Glomerular visceral epithelial cell (primary cell): ENCODE results near the gene HOXC12.

Experiments used
- DNase-seq: peaks from one replicate; pipeline ENCODE4 v3.0.0-alpha.2; 2016; ENCODE audit errors: extremely low spot score

The HOXC12 gene

DNA sequence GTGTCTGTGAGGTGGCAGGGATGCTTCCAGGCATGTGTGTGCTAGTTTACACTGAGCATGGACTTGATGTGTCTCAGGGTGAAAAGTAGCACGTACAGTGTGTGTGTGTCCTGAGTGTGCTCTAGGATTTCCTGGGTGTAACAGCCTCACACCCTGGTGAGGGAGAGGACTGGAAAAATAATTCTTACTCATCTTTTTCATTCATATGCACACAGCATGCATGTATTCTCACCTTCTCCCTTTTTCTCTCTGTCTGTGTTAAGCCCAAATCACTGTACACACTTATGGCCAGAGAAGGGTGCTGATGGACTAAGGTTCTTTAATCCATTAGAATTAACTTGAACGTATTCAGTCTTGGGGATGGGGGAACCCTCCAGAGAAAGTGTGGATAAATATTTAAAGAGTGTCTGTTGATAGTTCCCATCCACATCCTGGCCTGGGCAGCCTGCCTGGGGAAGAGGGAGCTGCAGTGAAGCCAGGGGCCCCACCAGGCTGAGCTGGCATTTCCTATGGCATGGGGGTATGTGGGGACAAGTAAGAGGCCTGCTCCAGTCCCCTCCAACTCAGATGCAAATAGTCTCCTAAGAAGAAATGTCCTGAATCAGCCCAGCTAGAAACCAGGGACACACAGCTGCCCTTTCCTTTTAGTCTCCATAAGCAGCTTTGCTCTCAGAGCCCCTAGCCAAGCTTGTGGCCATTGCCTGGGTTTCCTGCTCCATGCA, 53.0 kb downstream of the HOXC12 start:
- no peak for DNase-seq

GRCh38 chr12:54008260-54008552, 53.5 kb downstream of the HOXC12 start:
- no peak for DNase-seq
